ENCODE measurements around the gene METTL4. TPM values are rescaled to one million over a fixed set of nuclear protein-coding genes. Genes with fewer than 3 reads are reported as not detected.

METTL4 gene
- total RNA-seq, 4 donors from 2014 or later = 6.9 to 11.5 (median 9.2) TPM

- peaks cover 0 to 31% (median 9%) of the 10 kb centered on the region in 4 donors for H3K4me1 ChIP-seq
- 32 to 71% methylated on average over 2 of the region's 2 CpGs for WGBS, 2 donors
- H3K9me3 ChIP-seq = no peaks in the 10 kb centered on the region
- peak overlapping the region in 1 of 4 donors; percentile 49 for H3K27ac ChIP-seq
- no peaks in the 10 kb centered on the region for H3K27me3 ChIP-seq
- H3K4me3 ChIP-seq = no peak overlapping the region
- no peak for TF ChIP-seq CTCF (IDR thresholded peaks at IDR 0.05)
- TF ChIP-seq EP300 (IDR thresholded peaks at IDR 0.05) = no peak
- no peak for TF ChIP-seq POLR2A (IDR thresholded peaks at IDR 0.05)
- H3K36me3 ChIP-seq = peaks cover 0 to 17% (median 0%) of the 10 kb centered on the region in 3 donors
- no peak for DNase-seq (ENCODE audit: low spot score in 2 of 2)
Measured at GRCh38 chr18:2536063-2536462, 35.2 kb downstream of the METTL4 start.

- WGBS, 2 donors = 83 to 100% methylated on average over 1 of the region's 1 CpG
- Histone ChIP-seq H3K9me3 (no peaks in the 10 kb centered on the region), H3K27ac (no peak overlapping the region)
Measured at GRCh38 chr18:2535419-2535910, 35.8 kb downstream of the METTL4 start.

GRCh38 chr18:2534906-2535305 is 36.4 kb downstream of the METTL4 start:
- Histone ChIP-seq H3K27me3 (no peaks in the 10 kb centered on the region), H3K4me3 (no peak overlapping the region), H3K27ac (no peak overlapping the region), H3K9me3 (no peaks in the 10 kb centered on the region), H3K36me3 (peaks cover 0 to 17% (median 0%) of the 10 kb centered on the region in 3 donors), H3K4me1 (peaks cover 0 to 31% (median 9%) of the 10 kb centered on the region in 4 donors)
- TF ChIP-seq EP300 (IDR thresholded peaks at IDR 0.05) (no peak), CTCF (IDR thresholded peaks at IDR 0.05) (no peak), POLR2A (IDR thresholded peaks at IDR 0.05) (no peak)
- 92 to 98% methylated on average over 1 of the region's 1 CpG for WGBS, 2 donors
- no peak for DNase-seq (ENCODE audit: low spot score in 2 of 2)

More at GRCh38 chr18:2535419-2535910, 35.8 kb downstream of the METTL4 start:
- DNase-seq (ENCODE audit: low spot score in 2 of 2) = no peak
- TF ChIP-seq EP300 (IDR thresholded peaks at IDR 0.05) (no peak), CTCF (IDR thresholded peaks at IDR 0.05) (no peak), POLR2A (IDR thresholded peaks at IDR 0.05) (no peak)
- Histone ChIP-seq H3K36me3 (peaks cover 0 to 17% (median 0%) of the 10 kb centered on the region in 3 donors), H3K4me3 (no peak overlapping the region), H3K27me3 (no peaks in the 10 kb centered on the region), H3K4me1 (peaks cover 0 to 31% (median 9%) of the 10 kb centered on the region in 4 donors)

- Histone ChIP-seq H3K27me3 (no peaks in the 10 kb centered on the region), H3K9me3 (no peaks in the 10 kb centered on the region), H3K4me1 (peaks cover 0 to 18% (median 4%) of the 10 kb centered on the region in 4 donors), H3K36me3 (peaks cover 0 to 17% (median 0%) of the 10 kb centered on the region in 3 donors), H3K4me3 (no peak overlapping the region), H3K27ac (no peak overlapping the region)
- TF ChIP-seq EP300 (IDR thresholded peaks at IDR 0.05) (no peak), CTCF (IDR thresholded peaks at IDR 0.05) (no peak), POLR2A (IDR thresholded peaks at IDR 0.05) (no peak)
- no peak for DNase-seq (ENCODE audit: low spot score in 2 of 2)
- 94 to 100% methylated on average over 2 of the region's 2 CpGs for WGBS, 2 donors
Measured at GRCh38 chr18:2532797-2533196, 38.5 kb downstream of the METTL4 start.

GRCh38 chr18:2531751-2532150 is 39.6 kb downstream of the METTL4 start:
- Histone ChIP-seq H3K4me3 (no peak overlapping the region), H3K4me1 (peaks cover 0 to 7% (median 3%) of the 10 kb centered on the region in 4 donors), H3K9me3 (no peaks in the 10 kb centered on the region), H3K27ac (no peak overlapping the region), H3K36me3 (peaks cover 0 to 17% (median 0%) of the 10 kb centered on the region in 3 donors), H3K27me3 (no peaks in the 10 kb centered on the region)
- 94 to 95% methylated on average over 2 of the region's 2 CpGs for WGBS, 2 donors
- DNase-seq (ENCODE audit: low spot score in 2 of 2) = no peak
- TF ChIP-seq CTCF (IDR thresholded peaks at IDR 0.05) (no peak), EP300 (IDR thresholded peaks at IDR 0.05) (no peak)
